Astrocyte of the spinal cord (primary cell): ENCODE measurements around the gene ARHGAP25.

ENCODE experiments used
- DNase-seq: peaks from one replicate; pipeline ENCODE4 v3.0.0; 2011; ENCODE audit warnings: low read depth, low spot score
- H3K4me3 ChIP-seq: 2 replicates; pipeline ENCODE4 v1.5.1; 2011; ENCODE audit warnings: low read depth, mild to moderate bottlenecking, low read length, moderate library complexity
- CTCF ChIP-seq: IDR thresholded peaks from 2 replicates; pipeline ENCODE4 v1.5.1; 2012; ENCODE audit warnings: low read depth, mild to moderate bottlenecking, low read length, inconsistent platforms
- in situ Hi-C: cut with HindIII; loops from 2 replicates; pipeline ENCODE4 v1.10.0; 2017; ENCODE audit warnings: low sequenced_read_pairs

The ARHGAP25 gene

GRCh38 chr2:68692511-68692910, 42.1 kb upstream of the ARHGAP25 start:
- no peak overlapping the region for H3K4me3 ChIP-seq
- TF ChIP-seq CTCF = no peak
- DNase-seq = no peak
- in situ Hi-C loops = no loop called here

- no peak overlapping the region for H3K4me3 ChIP-seq
- no peak for DNase-seq
- TF ChIP-seq CTCF = no peak
- in situ Hi-C loops = no loop called here
These were observed 40.7 kb upstream of the ARHGAP25 start for GRCh38 chr2:68693951-68694350.

GRCh38 chr2:68695971-68696370, 38.6 kb upstream of the ARHGAP25 start:
- in situ Hi-C loops = no loop called here
- TF ChIP-seq CTCF = no peak
- no peak for DNase-seq
- no peak overlapping the region for H3K4me3 ChIP-seq

- H3K4me3 ChIP-seq = no peak overlapping the region
- no peak for DNase-seq
- TF ChIP-seq CTCF = no peak
- in situ Hi-C loops = no loop called here
These were observed 38.1 kb upstream of the ARHGAP25 start for GRCh38 chr2:68696554-68696953.

GRCh38 chr2:68698567-68699377, 35.8 kb upstream of the ARHGAP25 start:
- DNase-seq = no peak
- TF ChIP-seq CTCF = no peak
- in situ Hi-C loops = no loop called here
- H3K4me3 ChIP-seq = no peak overlapping the region

GRCh38 chr2:68700560-68700959, 34.1 kb upstream of the ARHGAP25 start:
- no peak overlapping the region for H3K4me3 ChIP-seq
- DNase-seq = no peak
- in situ Hi-C loops = no loop called here
- TF ChIP-seq CTCF = no peak

GRCh38 chr2:68706637-68707036, 28.0 kb upstream of the ARHGAP25 start:
- in situ Hi-C loops = no loop called here
- no peak for TF ChIP-seq CTCF
- DNase-seq = no peak

More at GRCh38 chr2:68706637-68707036, 28.0 kb upstream of the ARHGAP25 start:
- no peak overlapping the region for H3K4me3 ChIP-seq
